GM19463 (cell line): ENCODE results near the gene C20orf202.
"Not testable (repeated sequence)": the region's sequence is repeated elsewhere in the genome, so short reads cannot be mapped to it uniquely, and the experiment has no call there.

Experiments
- ATAC-seq: cut with Tn5 transposase; IDR thresholded peaks from one replicate; pipeline ENCODE4 v1.9.1; 2021; ENCODE audit warnings: mild to moderate bottlenecking, moderate library complexity; ENCODE audit not compliant: unreplicated experiment

C20orf202 gene

GRCh38 chr20:1242530-1242929 is 39.3 kb downstream of the C20orf202 start:
- no peak for ATAC-seq

GRCh38 chr20:1245578-1245977 is 42.3 kb downstream of the C20orf202 start:
- no peak for ATAC-seq

GRCh38 chr20:1247689-1248088 is 44.4 kb downstream of the C20orf202 start:
- no peak for ATAC-seq

- ATAC-seq = not testable (repeated sequence)
Measured at GRCh38 chr20:1250282-1250681, 47.0 kb downstream of the C20orf202 start.

GRCh38 chr20:1252416-1252815 is 49.2 kb downstream of the C20orf202 start:
- ATAC-seq = no peak

GRCh38 chr20:1254254-1254653 is 51.0 kb downstream of the C20orf202 start:
- ATAC-seq = no peak

- no peak for ATAC-seq
Measured at GRCh38 chr20:1255675-1256074, 52.4 kb downstream of the C20orf202 start.
